ENCODE data around the gene AACS. TPM values are rescaled to one million over a fixed set of nuclear protein-coding genes. Genes with fewer than 3 reads are reported as not detected.

The AACS gene
- total RNA-seq, 1 experiment from 2014 or later, result 31.3 TPM

DNA sequence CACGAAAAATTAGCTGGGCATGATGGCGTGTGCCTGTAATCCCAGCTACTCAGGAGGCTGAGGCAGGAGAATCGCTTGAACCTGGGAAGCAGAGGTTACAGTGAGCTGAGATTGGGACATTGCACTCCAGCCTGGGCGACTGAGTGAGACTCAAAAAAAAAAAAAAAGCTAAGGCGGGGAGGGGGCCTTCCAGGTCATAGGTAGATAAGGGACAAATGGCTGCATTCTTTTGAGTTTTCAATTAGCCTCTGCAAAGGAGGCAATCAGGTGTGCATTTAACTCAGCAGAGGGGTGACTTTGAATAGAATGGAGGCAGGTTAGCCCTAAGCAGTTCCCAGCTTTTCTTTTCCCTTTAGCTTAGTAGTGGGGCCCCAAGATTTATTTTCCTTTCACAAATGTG lies 743 bp upstream of the AACS start:
- Histone ChIP-seq H3K9me3 (no peaks in the 10 kb centered on the region), H3K27me3 (replicated peaks; ENCODE audit: control insufficient read depth, insufficient read depth, low read length) (no peaks in the 10 kb centered on the region), H3K4me1 (peaks cover 13% of the 10 kb centered on the region; the same call in 1 of the 2 replicates), H3K4me3 (ENCODE audit: low read depth, low read length) (peak overlapping the region; percentile 86), H3K36me3 (ENCODE audit: control insufficient read depth, insufficient read depth, low read length) (peaks cover 1% of the 10 kb centered on the region; the same call in 1 of the 2 replicates)
- CTCF ChIA-PET, result interaction anchor here (0.6 to 1.2 kb wide), 4 partner anchors 14 to 124 kb away, joined by 3 to 6 read pairs (median 6); no protein-coding TSS in a partner anchor
- H3K9me3 Mint-ChIP-seq (ENCODE audit: unreplicated experiment), result no peaks in the 10 kb centered on the region
- peak overlapping the region; percentile 65 for H3K4me3 Mint-ChIP-seq (ENCODE audit: unreplicated experiment)
- BruUV-seq (replicated peaks), result no TSS peak
- no peaks in the 10 kb centered on the region for H3K27me3 Mint-ChIP-seq (ENCODE audit: insufficient read depth, unreplicated experiment)
- DNase-seq, result peak in 1 of 2 experiments; percentile 33
- H3K36me3 Mint-ChIP-seq (ENCODE audit: insufficient read depth, unreplicated experiment), result peaks cover 6% of the 10 kb centered on the region
- POLR2A ChIA-PET, result interaction anchor here (0.6 to 2.5 kb wide), 2 partner anchors 8 to 15 kb away, joined by 6 to 9 read pairs; no protein-coding TSS in a partner anchor
- TF ChIP-seq, protein P1, sequence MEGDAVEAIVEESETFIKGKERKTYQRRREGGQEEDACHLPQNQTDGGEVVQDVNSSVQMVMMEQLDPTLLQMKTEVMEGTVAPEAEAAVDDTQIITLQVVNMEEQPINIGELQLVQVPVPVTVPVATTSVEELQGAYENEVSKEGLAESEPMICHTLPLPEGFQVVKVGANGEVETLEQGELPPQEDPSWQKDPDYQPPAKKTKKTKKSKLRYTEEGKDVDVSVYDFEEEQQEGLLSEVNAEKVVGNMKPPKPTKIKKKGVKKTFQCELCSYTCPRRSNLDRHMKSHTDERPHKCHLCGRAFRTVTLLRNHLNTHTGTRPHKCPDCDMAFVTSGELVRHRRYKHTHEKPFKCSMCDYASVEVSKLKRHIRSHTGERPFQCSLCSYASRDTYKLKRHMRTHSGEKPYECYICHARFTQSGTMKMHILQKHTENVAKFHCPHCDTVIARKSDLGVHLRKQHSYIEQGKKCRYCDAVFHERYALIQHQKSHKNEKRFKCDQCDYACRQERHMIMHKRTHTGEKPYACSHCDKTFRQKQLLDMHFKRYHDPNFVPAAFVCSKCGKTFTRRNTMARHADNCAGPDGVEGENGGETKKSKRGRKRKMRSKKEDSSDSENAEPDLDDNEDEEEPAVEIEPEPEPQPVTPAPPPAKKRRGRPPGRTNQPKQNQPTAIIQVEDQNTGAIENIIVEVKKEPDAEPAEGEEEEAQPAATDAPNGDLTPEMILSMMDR (IDR thresholded peaks at IDR 0.05; ENCODE audit: insufficient read depth in 1 of 2, low read depth in 1 of 2, low read length in 1 of 2, severe bottlenecking in 1 of 2, unreplicated experiment in 1 of 2), result no peak
- H3K27ac Mint-ChIP-seq (ENCODE audit: unreplicated experiment), result no peak overlapping the region
- intact Hi-C loops (cut with micrococcal nuclease; ENCODE audit: unreplicated experiment), result loop anchor here (2.0 kb wide), 1 partner anchor 26 kb away; no protein-coding TSS in a partner anchor
- H3K4me1 Mint-ChIP-seq (ENCODE audit: low read depth, unreplicated experiment), result peaks cover 7% of the 10 kb centered on the region

DNA sequence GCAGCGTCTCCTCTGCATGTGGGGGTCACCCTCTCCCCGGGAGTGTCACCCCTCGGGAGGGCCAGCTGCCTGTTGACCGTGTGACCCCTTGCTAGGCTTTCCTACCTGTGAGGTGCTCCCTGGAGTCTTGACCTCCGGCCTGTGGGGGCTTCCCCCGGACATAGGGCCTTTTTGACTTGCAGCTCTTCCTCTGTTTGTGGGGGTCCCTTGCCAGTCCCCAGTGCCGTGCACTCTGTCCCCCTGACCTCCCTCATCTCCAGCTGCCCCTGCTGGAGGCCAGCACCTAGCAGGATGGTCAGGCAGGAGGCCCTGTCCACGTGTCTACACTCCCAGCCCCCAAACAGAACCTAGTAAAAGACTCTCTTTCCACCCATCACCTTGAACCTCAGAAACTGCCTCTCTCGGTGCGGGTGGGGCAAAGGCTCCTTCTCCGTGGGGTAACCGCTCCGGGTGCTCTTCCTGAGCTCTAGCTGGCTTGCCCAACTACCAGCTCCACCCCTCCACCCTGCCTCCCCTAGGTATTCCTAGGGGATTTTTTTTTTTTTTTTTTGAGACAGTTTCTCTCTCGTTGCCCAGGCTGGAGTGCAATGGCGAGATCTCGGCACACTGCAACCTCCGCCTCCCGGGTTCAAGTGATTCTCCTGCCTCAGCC lies 810 bp downstream of the AACS start:
- Histone ChIP-seq H3K9me3 (no peaks in the 10 kb centered on the region), H3K4me3 (ENCODE audit: low read depth, low read length) (peak overlapping the region; percentile 86), H3K36me3 (ENCODE audit: control insufficient read depth, insufficient read depth, low read length) (peaks cover 1% of the 10 kb centered on the region; the same call in 1 of the 2 replicates), H3K4me1 (peaks cover 10% of the 10 kb centered on the region; the same call in 1 of the 2 replicates), H3K27me3 (replicated peaks; ENCODE audit: control insufficient read depth, insufficient read depth, low read length) (no peaks in the 10 kb centered on the region)
- POLR2A ChIA-PET, result interaction anchor here (2.5 kb wide), 1 partner anchor 16 kb away, joined by 9 read pairs; no protein-coding TSS in a partner anchor
- intact Hi-C loops (cut with micrococcal nuclease; ENCODE audit: unreplicated experiment), result loop anchor here (1.0 to 2.0 kb wide), 4 partner anchors 17 to 73 kb away; partner anchors contain the start of gene BRI3BP
- Mint-ChIP-seq H3K4me1 (ENCODE audit: low read depth, unreplicated experiment) (peaks cover 7% of the 10 kb centered on the region), H3K4me3 (ENCODE audit: unreplicated experiment) (peak overlapping the region; percentile 65), H3K36me3 (ENCODE audit: insufficient read depth, unreplicated experiment) (peaks cover 6% of the 10 kb centered on the region), H3K9me3 (ENCODE audit: unreplicated experiment) (no peaks in the 10 kb centered on the region), H3K27me3 (ENCODE audit: insufficient read depth, unreplicated experiment) (no peaks in the 10 kb centered on the region), H3K27ac (ENCODE audit: unreplicated experiment) (no peak overlapping the region)
- TF ChIP-seq, protein P1 (IDR thresholded peaks at IDR 0.05; ENCODE audit: insufficient read depth in 1 of 2, low read depth in 1 of 2, low read length in 1 of 2, severe bottlenecking in 1 of 2, unreplicated experiment in 1 of 2), result no peak
- no TSS peak for BruUV-seq (replicated peaks)
- DNase-seq, result no peak
- CTCF ChIA-PET, result interaction anchor here (0.5 kb wide), 2 partner anchors 28 to 260 kb away, joined by 3 read pairs; no protein-coding TSS in a partner anchor

DNA sequence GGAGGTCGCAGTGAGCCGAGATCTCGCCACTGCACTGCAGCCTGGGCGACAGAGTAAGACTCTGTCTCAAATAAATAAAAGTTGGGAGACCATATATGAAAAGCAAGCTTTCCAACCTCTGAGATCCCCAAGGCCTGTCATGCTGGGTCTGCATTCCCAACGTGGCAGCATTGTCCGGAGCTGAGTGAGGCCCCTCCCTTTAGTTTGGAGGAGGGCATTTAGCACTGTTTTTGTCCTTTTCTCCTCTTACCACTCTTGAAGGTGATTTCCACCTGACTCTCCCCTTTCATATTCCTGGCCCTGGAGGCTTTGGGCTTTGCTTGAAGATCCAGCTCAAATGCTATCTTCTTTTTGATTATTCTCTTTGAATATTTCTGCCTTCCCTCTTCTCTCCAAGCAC lies 3.2 kb downstream of the AACS start:
- peaks cover 7% of the 10 kb centered on the region for H3K4me1 Mint-ChIP-seq (ENCODE audit: low read depth, unreplicated experiment)
- peaks cover 11% of the 10 kb centered on the region for H3K36me3 Mint-ChIP-seq (ENCODE audit: insufficient read depth, unreplicated experiment)
- H3K36me3 ChIP-seq (ENCODE audit: control insufficient read depth, insufficient read depth, low read length), result peaks cover 1% of the 10 kb centered on the region; the same call in 1 of the 2 replicates
- CTCF ChIA-PET, result no interaction called here
- no peak overlapping the region for H3K4me3 ChIP-seq (ENCODE audit: low read depth, low read length)
- no peaks in the 10 kb centered on the region for H3K27me3 Mint-ChIP-seq (ENCODE audit: insufficient read depth, unreplicated experiment)
- POLR2A ChIA-PET, result no interaction called here
- no TSS peak for BruUV-seq (replicated peaks)
- TF ChIP-seq, protein P1 (IDR thresholded peaks at IDR 0.05; ENCODE audit: insufficient read depth in 1 of 2, low read depth in 1 of 2, low read length in 1 of 2, severe bottlenecking in 1 of 2, unreplicated experiment in 1 of 2), result no peak
- H3K9me3 ChIP-seq, result no peaks in the 10 kb centered on the region
- peaks cover 8% of the 10 kb centered on the region; the same call in 1 of the 2 replicates for H3K4me1 ChIP-seq
- H3K4me3 Mint-ChIP-seq (ENCODE audit: unreplicated experiment), result no peak overlapping the region
- no peaks in the 10 kb centered on the region for H3K9me3 Mint-ChIP-seq (ENCODE audit: unreplicated experiment)
- no peak overlapping the region for H3K27ac Mint-ChIP-seq (ENCODE audit: unreplicated experiment)
- no peaks in the 10 kb centered on the region for H3K27me3 ChIP-seq (replicated peaks; ENCODE audit: control insufficient read depth, insufficient read depth, low read length)
- intact Hi-C loops (cut with micrococcal nuclease; ENCODE audit: unreplicated experiment), result no loop called here
- DNase-seq, result no peak
